Measurements from ENCODE around the gene SORCS1. TPM values are rescaled to one million over a fixed set of nuclear protein-coding genes. Genes with fewer than 3 reads are reported as not detected.

SORCS1 gene
- total RNA-seq, 1 experiment from 2014 or later: not detected

DNA sequence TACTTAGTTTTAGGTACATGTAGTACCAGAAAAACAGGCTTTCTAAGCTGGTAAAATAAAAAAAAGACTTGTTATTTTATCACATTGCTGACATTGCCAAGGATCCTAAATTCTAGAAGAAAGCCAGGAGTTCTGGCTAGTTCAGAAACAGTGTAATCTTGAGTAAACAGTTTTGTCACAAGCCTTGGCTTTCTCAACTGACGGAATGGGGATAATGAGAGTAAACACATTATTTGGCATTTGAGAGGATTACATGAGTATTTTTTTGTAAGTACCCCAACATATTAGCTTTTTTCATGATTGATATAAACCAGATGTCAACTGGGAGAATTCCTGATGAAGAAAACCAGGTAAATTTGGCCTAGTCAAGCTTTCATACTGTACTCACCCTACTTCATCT is 269.8 kb downstream of the SORCS1 start:
- Mint-ChIP-seq H3K9me3 (ENCODE audit: unreplicated experiment) (no peaks in the 10 kb centered on the region), H3K4me3 (ENCODE audit: unreplicated experiment) (no peak overlapping the region), H3K27ac (ENCODE audit: unreplicated experiment) (no peak overlapping the region), H3K27me3 (ENCODE audit: insufficient read depth, unreplicated experiment) (peaks cover 7% of the 10 kb centered on the region), H3K36me3 (ENCODE audit: insufficient read depth, unreplicated experiment) (no peaks in the 10 kb centered on the region), H3K4me1 (ENCODE audit: low read depth, unreplicated experiment) (no peaks in the 10 kb centered on the region)
- TF ChIP-seq, protein P1, sequence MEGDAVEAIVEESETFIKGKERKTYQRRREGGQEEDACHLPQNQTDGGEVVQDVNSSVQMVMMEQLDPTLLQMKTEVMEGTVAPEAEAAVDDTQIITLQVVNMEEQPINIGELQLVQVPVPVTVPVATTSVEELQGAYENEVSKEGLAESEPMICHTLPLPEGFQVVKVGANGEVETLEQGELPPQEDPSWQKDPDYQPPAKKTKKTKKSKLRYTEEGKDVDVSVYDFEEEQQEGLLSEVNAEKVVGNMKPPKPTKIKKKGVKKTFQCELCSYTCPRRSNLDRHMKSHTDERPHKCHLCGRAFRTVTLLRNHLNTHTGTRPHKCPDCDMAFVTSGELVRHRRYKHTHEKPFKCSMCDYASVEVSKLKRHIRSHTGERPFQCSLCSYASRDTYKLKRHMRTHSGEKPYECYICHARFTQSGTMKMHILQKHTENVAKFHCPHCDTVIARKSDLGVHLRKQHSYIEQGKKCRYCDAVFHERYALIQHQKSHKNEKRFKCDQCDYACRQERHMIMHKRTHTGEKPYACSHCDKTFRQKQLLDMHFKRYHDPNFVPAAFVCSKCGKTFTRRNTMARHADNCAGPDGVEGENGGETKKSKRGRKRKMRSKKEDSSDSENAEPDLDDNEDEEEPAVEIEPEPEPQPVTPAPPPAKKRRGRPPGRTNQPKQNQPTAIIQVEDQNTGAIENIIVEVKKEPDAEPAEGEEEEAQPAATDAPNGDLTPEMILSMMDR (IDR thresholded peaks at IDR 0.05; ENCODE audit: insufficient read depth in 1 of 2, low read depth in 1 of 2, low read length in 1 of 2, severe bottlenecking in 1 of 2, unreplicated experiment in 1 of 2): no peak
- ChIA-PET CTCF (no interaction called here), POLR2A (no interaction called here)
- H3K27me3 ChIP-seq (replicated peaks; ENCODE audit: control insufficient read depth, insufficient read depth, low read length): no peaks in the 10 kb centered on the region
- H3K9me3 ChIP-seq: no peaks in the 10 kb centered on the region
- no peaks in the 10 kb centered on the region for H3K36me3 ChIP-seq (ENCODE audit: control insufficient read depth, insufficient read depth, low read length)
- intact Hi-C loops (cut with micrococcal nuclease; ENCODE audit: unreplicated experiment): no loop called here
- no peaks in the 10 kb centered on the region for H3K4me1 ChIP-seq
- no TSS peak for BruUV-seq (replicated peaks)
- DNase-seq: no peak
- no peak overlapping the region for H3K4me3 ChIP-seq (ENCODE audit: low read depth, low read length)

GRCh38 chr10:106877574-106877973 is 286.9 kb downstream of the SORCS1 start:
- intact Hi-C loops (cut with micrococcal nuclease; ENCODE audit: unreplicated experiment): no loop called here
- Mint-ChIP-seq H3K9me3 (ENCODE audit: unreplicated experiment) (no peaks in the 10 kb centered on the region), H3K36me3 (ENCODE audit: insufficient read depth, unreplicated experiment) (no peaks in the 10 kb centered on the region), H3K27me3 (ENCODE audit: insufficient read depth, unreplicated experiment) (peaks cover 3% of the 10 kb centered on the region), H3K4me3 (ENCODE audit: unreplicated experiment) (no peak overlapping the region), H3K4me1 (ENCODE audit: low read depth, unreplicated experiment) (no peaks in the 10 kb centered on the region), H3K27ac (ENCODE audit: unreplicated experiment) (no peak overlapping the region)
- BruUV-seq (replicated peaks): no TSS peak
- no peaks in the 10 kb centered on the region for H3K4me1 ChIP-seq
- H3K9me3 ChIP-seq: no peaks in the 10 kb centered on the region
- no peaks in the 10 kb centered on the region for H3K27me3 ChIP-seq (replicated peaks; ENCODE audit: control insufficient read depth, insufficient read depth, low read length)
- CTCF ChIA-PET: no interaction called here
- POLR2A ChIA-PET: no interaction called here
- no peaks in the 10 kb centered on the region for H3K36me3 ChIP-seq (ENCODE audit: control insufficient read depth, insufficient read depth, low read length)
- no peak for DNase-seq
- no peak overlapping the region for H3K4me3 ChIP-seq (ENCODE audit: low read depth, low read length)
- TF ChIP-seq, protein P1 (IDR thresholded peaks at IDR 0.05; ENCODE audit: insufficient read depth in 1 of 2, low read depth in 1 of 2, low read length in 1 of 2, severe bottlenecking in 1 of 2, unreplicated experiment in 1 of 2): no peak

- TF ChIP-seq, protein P1 (IDR thresholded peaks at IDR 0.05; ENCODE audit: insufficient read depth in 1 of 2, low read depth in 1 of 2, low read length in 1 of 2, severe bottlenecking in 1 of 2, unreplicated experiment in 1 of 2): no peak
- peaks cover 3% of the 10 kb centered on the region for H3K27me3 Mint-ChIP-seq (ENCODE audit: insufficient read depth, unreplicated experiment)
- CTCF ChIA-PET: no interaction called here
- H3K4me3 Mint-ChIP-seq (ENCODE audit: unreplicated experiment): no peak overlapping the region
- no peak overlapping the region for H3K27ac Mint-ChIP-seq (ENCODE audit: unreplicated experiment)
- H3K36me3 Mint-ChIP-seq (ENCODE audit: insufficient read depth, unreplicated experiment): no peaks in the 10 kb centered on the region
- H3K9me3 Mint-ChIP-seq (ENCODE audit: unreplicated experiment): no peaks in the 10 kb centered on the region
- BruUV-seq (replicated peaks): no TSS peak
- no peaks in the 10 kb centered on the region for H3K36me3 ChIP-seq (ENCODE audit: control insufficient read depth, insufficient read depth, low read length)
- H3K4me1 Mint-ChIP-seq (ENCODE audit: low read depth, unreplicated experiment): no peaks in the 10 kb centered on the region
- no peak overlapping the region for H3K4me3 ChIP-seq (ENCODE audit: low read depth, low read length)
- no peak for DNase-seq
- no peaks in the 10 kb centered on the region for H3K4me1 ChIP-seq
- intact Hi-C loops (cut with micrococcal nuclease; ENCODE audit: unreplicated experiment): no loop called here
- POLR2A ChIA-PET: no interaction called here
- no peaks in the 10 kb centered on the region for H3K27me3 ChIP-seq (replicated peaks; ENCODE audit: control insufficient read depth, insufficient read depth, low read length)
- H3K9me3 ChIP-seq: no peaks in the 10 kb centered on the region; the same call in 1 of the 2 replicates
Observed at GRCh38 chr10:106874604-106874889, 290.0 kb downstream of the SORCS1 start.

Data from Caco-2 (cell line).